IPS-20b (cell line): ENCODE measurements around the gene PACRG.

Source experiments
- H3K27ac ChIP-seq: one replicate; pipeline ENCODE4 v1.5.1; 2013; ENCODE audit warnings: low read length
- H3K27me3 ChIP-seq: 2 replicates; pipeline ENCODE4 v1.6.1; 2013; ENCODE audit warnings: mild to moderate bottlenecking, low read length, inconsistent platforms; ENCODE audit not compliant: insufficient read depth
- H3K36me3 ChIP-seq: 2 replicates; pipeline ENCODE4 v1.6.1; 2013; ENCODE audit warnings: low read depth, mild to moderate bottlenecking, inconsistent platforms, low read length, moderate library complexity; ENCODE audit not compliant: insufficient read depth
- H3K4me1 ChIP-seq: 2 replicates; pipeline ENCODE4 v1.6.1; 2013; ENCODE audit warnings: mild to moderate bottlenecking, control low read depth, inconsistent platforms, low read length, moderate library complexity; ENCODE audit not compliant: insufficient read depth
- H3K4me3 ChIP-seq: 2 replicates; pipeline ENCODE4 v1.5.1; 2013; ENCODE audit warnings: mild to moderate bottlenecking, low read length, inconsistent platforms
- H3K9ac ChIP-seq: 2 replicates; pipeline ENCODE4 v1.6.1; 2013; ENCODE audit warnings: low read depth, mild to moderate bottlenecking, inconsistent platforms, low read length, moderate library complexity
- H3K9me3 ChIP-seq: 2 replicates; pipeline ENCODE4 v1.6.1; 2013; ENCODE audit warnings: mild to moderate bottlenecking, low read depth, low read length, inconsistent platforms; ENCODE audit not compliant: insufficient read depth

PACRG gene

DNA sequence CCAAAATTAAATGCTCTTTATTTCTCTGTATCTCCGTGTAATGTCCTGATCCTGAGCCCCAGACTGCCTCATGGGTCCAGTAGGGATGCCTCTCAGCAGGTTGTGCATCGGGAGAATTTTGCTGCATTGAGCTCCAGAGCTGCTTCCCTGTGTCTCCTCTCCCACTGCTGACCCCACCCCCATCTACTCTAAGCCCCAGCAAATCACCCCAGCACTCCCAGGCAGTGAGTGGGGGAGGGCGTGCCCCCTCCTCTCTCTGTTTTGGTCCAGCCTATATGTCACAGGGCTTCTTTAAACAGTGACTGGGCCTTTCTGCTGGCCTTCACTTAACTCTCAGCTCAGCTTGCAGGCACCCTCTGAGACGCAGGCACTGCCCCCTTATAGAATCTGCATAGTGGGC lies 458.0 kb downstream of the PACRG start:
- H3K27ac ChIP-seq, result no peak overlapping the region
- peaks cover 8% of the 10 kb centered on the region; the same call in 1 of the 2 replicates for H3K4me1 ChIP-seq

DNA sequence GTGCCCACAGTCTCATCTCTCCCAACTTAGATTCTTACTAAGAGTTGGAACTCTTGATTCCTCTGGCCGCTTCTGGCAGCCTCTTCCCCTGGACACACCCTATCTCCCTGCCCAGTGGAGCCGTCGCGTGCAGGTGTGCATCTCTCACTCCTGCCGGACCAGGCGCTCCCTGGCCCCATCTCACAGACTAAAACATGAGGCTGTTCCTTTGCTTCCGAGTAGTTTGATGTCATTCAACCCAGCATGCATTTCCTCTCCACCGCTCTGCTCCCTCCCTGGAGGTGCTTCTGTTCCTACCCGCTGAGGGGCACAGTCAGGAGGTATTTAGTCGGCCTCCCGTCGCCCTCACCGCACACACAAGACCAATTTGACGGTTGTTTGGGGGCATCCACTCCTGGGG lies 458.8 kb downstream of the PACRG start:
- H3K27me3 ChIP-seq, result no peaks in the 10 kb centered on the region
- H3K4me1 ChIP-seq, result peaks cover 5% of the 10 kb centered on the region; the same call in 1 of the 2 replicates
- no peak overlapping the region for H3K9ac ChIP-seq
- no peak overlapping the region for H3K27ac ChIP-seq
- no peak overlapping the region for H3K4me3 ChIP-seq
- H3K9me3 ChIP-seq, result no peaks in the 10 kb centered on the region
- H3K36me3 ChIP-seq, result no peaks in the 10 kb centered on the region

More for the DNA sequence above, 458.0 kb downstream of the PACRG start:
- Histone ChIP-seq H3K27me3 (no peaks in the 10 kb centered on the region), H3K9me3 (no peaks in the 10 kb centered on the region), H3K4me3 (no peak overlapping the region), H3K36me3 (no peaks in the 10 kb centered on the region), H3K9ac (no peak overlapping the region)

DNA sequence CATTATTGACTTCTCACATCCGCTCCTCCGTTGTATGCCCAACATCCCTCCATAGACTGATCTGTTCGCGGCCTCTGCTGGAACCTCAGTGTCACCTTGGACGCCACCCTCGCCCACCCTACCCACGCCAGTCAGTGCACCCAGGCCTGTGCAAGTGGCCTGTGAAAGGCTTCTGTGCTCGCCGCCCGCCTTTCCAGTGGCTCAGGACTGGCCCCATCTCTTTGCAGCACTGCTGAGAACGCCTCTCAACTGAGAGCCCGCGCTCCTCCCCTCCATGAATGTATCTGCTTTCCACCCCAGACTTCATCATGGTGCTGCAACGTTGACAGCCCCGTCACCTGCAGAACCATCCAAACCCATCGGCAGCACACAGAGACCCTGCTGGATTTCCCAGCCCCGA lies 459.4 kb downstream of the PACRG start:
- Histone ChIP-seq H3K27ac (no peak overlapping the region), H3K27me3 (no peaks in the 10 kb centered on the region)

DNA sequence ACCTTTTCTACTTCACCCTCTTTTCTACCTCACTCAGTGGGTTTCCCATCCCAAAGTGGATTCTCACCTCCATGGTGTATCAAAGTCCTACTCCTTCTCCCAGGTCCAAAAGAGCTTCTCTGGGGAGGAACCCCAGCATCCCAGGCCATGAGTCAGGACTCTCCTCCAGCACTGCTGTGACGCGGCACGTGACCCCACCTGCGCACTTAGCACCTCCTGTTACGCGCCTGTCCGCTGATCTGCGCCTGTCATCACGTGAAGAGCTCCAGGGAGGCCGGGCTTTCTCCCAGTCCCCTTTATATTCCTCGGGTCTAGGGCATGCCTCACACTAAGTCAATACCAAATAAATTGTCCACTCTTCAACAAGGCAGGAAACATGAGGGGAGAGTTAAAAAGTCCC lies 459.8 kb downstream of the PACRG start:
- no peaks in the 10 kb centered on the region for H3K27me3 ChIP-seq
- H3K9ac ChIP-seq, result no peak overlapping the region
- no peak overlapping the region for H3K4me3 ChIP-seq
- H3K27ac ChIP-seq, result no peak overlapping the region
- no peaks in the 10 kb centered on the region for H3K36me3 ChIP-seq
- H3K4me1 ChIP-seq, result peaks cover 5% of the 10 kb centered on the region; the same call in 1 of the 2 replicates
- no peaks in the 10 kb centered on the region for H3K9me3 ChIP-seq

More for the DNA sequence above, 459.4 kb downstream of the PACRG start:
- Histone ChIP-seq H3K9me3 (no peaks in the 10 kb centered on the region), H3K36me3 (no peaks in the 10 kb centered on the region), H3K4me1 (peaks cover 5% of the 10 kb centered on the region; the same call in 1 of the 2 replicates), H3K9ac (no peak overlapping the region), H3K4me3 (no peak overlapping the region)

DNA sequence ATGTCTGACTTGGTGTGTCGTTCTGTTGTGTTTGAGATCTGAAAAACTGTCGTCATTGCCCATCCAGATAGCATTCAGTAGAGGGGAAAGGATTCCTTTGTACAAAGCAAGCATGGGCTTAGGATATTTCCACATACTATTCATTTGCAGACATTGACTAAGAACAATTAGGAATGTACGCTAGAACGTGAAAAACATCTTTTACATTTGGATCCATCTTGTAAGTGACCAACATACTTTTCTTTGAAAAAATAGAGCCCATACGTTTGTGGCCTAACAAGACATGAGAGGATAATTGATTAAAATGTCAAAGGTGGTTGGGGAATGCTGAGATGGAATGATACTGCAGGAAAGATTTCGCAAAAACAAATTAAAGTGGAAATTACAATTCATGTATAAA lies 461.0 kb downstream of the PACRG start:
- Histone ChIP-seq H3K4me1 (peaks cover 5% of the 10 kb centered on the region; the same call in 1 of the 2 replicates), H3K27ac (no peak overlapping the region), H3K9me3 (no peaks in the 10 kb centered on the region), H3K36me3 (no peaks in the 10 kb centered on the region), H3K4me3 (no peak overlapping the region), H3K27me3 (no peaks in the 10 kb centered on the region), H3K9ac (no peak overlapping the region)

DNA sequence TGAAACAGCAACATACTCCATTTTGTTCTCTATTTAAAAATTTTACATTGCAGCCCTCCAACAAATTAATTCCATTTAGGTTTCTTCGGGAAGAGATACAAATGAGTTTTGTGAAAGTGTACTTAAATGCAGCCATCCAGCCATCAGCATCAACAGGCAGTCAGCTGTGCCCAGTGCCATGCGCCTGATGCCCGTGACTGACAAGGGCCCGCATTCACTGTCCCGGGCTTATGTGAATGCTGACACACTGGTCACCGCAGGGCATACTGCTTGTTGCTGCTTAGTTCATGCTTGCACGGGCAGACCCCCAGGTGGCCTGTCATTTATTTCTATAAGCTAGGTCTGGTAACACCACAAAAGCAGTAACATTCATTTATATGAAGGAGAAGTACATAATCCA lies 461.8 kb downstream of the PACRG start:
- no peak overlapping the region for H3K27ac ChIP-seq
- H3K9ac ChIP-seq, result no peak overlapping the region
- no peak overlapping the region for H3K4me3 ChIP-seq
- no peaks in the 10 kb centered on the region for H3K27me3 ChIP-seq
- peaks cover 5% of the 10 kb centered on the region; the same call in 1 of the 2 replicates for H3K4me1 ChIP-seq
- no peaks in the 10 kb centered on the region for H3K36me3 ChIP-seq
- H3K9me3 ChIP-seq, result no peaks in the 10 kb centered on the region

DNA sequence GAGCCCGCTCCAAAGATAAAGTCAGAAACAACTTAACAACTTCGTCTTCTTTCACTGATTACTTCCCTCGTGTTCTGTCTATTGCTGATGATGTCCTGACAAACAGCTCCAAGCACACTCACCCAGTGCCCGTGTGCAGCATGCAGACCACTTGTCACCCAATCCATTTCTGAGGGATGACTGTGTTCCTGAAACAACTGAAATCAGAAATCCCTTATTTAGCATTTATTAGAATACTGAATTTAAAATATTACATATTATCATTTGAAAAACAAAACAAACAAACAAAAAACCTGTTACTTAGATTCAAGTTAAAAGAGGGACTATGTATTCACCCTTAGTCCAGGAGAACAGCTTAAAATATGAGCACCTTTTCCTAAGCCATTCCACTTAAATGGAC lies 463.0 kb downstream of the PACRG start:
- no peaks in the 10 kb centered on the region for H3K9me3 ChIP-seq
- H3K9ac ChIP-seq, result no peak overlapping the region
- H3K27ac ChIP-seq, result no peak overlapping the region
- no peak overlapping the region for H3K4me3 ChIP-seq
- no peaks in the 10 kb centered on the region for H3K36me3 ChIP-seq
- no peaks in the 10 kb centered on the region for H3K27me3 ChIP-seq
- peaks cover under 1% of the 10 kb centered on the region; the same call in 1 of the 2 replicates for H3K4me1 ChIP-seq

DNA sequence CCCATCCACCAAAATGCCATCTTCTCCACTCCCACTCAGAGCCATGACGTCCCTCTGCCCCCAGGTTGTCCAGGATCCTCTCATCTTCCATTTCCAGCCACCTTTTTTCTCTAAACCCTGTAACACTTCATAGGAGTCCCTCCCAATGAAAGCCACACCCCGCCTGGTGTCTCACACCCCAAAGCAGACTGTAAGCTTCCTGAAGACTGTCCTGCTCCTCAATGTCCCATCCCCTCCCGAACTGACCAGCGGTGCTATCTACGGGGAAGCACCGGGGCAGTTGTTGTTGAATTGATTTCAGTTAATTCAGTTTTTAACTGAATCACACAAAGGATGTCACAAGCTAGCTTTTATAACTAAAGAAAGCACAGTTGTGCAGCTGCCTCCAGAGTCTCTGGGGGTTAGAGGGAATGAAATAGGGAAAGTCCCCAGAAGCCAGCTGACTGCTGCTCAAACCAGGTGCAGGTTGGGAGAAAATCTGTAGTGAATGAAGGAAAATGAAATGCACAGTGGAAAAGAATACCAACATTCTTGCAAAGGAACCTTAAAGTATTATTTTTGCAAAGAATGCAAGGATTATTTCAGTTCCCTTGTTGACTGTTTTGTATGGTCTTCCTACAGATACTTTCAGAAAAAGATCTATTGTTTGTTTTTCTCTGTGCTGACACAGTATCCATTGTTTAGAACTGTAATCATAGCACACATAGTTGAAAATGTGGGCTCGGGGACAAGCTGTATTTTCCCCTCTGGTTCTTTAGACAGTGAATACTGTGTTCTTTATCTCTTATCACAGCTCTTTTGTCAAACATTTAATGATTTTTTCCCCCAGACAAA lies 464.1 kb downstream of the PACRG start:
- Histone ChIP-seq H3K4me1 (no peaks in the 10 kb centered on the region), H3K9ac (no peak overlapping the region), H3K27me3 (no peaks in the 10 kb centered on the region), H3K4me3 (no peak overlapping the region), H3K27ac (no peak overlapping the region), H3K36me3 (no peaks in the 10 kb centered on the region), H3K9me3 (no peaks in the 10 kb centered on the region)

DNA sequence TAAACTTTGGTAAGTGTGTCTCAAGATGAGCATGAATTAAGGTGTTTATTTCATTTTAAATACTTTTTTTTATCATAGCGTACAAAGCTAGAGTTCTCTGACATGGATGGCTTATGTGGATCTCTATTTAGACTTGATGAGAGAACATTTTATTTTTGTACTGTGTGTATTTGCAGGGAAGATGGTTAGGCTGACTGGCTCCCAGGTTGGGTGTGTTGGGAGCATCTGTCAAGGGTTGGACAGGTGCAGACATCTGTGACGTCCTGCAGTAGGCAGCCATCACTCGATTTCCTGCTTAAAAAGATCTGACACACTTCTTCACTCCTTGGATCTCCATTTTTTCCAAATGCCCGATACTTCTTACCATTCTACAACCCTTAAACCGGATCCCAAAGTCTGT lies 464.8 kb downstream of the PACRG start:
- no peaks in the 10 kb centered on the region for H3K36me3 ChIP-seq
- H3K27ac ChIP-seq, result no peak overlapping the region
- H3K9ac ChIP-seq, result no peak overlapping the region
- H3K9me3 ChIP-seq, result no peaks in the 10 kb centered on the region
- H3K4me3 ChIP-seq, result no peak overlapping the region
- H3K27me3 ChIP-seq, result no peaks in the 10 kb centered on the region
- H3K4me1 ChIP-seq, result no peaks in the 10 kb centered on the region

DNA sequence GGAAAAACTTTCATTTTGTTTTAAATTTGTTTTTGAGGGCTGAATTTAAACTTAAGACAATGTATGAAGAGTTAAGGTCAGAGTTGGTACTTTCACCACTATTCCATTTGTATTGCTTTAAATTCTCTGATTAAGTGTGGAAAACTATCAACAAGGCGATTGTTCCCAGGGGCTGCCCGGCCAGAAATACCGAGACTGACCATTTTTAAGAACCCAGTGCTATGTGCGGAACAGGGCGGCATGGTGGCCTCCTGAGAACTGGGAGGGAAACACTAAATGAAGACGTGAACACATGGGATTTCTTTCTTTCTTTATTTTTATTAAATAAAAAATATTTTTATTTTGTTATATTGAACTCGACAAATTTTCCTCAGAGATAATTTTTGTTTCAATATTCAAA lies 465.6 kb downstream of the PACRG start:
- Histone ChIP-seq H3K36me3 (no peaks in the 10 kb centered on the region), H3K4me1 (no peaks in the 10 kb centered on the region), H3K27me3 (no peaks in the 10 kb centered on the region), H3K9ac (no peak overlapping the region), H3K4me3 (no peak overlapping the region), H3K9me3 (no peaks in the 10 kb centered on the region), H3K27ac (no peak overlapping the region)

DNA sequence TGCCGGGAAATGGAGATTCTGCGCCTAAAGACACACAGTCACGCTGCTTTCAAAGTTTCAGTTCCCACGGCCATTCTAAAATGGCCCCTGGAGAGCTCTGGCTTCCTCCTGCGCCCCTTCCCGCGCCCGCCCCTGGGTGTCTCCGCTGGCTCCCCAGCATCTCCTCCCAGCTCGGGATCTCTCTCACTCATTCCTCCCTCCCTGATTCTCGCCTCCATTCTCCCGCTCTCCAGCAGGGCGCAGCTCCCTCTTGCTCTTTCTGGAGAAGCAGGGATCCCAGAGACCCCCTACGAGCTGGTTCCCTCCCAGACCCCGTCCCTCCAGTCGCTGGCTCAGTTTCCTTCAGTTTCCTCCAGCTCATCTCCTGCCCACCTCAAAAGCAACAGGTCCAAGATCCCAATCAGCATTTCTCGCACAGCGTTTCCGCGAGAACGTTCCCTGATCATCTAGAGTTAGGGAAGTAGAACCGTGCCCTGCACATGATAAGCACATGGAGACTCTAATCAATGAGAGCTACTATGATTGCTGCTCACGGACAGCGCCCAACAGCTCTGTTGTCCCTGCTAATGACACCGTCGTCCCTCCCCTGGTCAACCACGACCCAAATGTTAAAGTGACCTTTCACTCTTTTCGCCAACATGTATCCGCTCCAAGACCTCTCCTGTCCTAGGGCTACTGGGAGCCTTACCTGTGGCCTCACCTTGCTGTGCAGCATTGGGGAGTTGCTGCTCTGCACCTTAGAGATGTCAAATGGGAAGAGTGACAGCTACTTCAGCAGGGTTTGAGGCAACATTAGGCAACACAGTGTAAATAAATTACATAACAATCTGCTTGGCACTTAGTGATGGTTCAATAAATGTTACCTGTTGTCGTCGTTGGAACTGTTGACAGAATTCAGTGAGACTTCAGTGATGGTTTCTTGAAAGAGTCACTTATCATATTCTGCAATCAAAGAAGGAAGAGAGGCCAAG lies 468.2 kb downstream of the PACRG start:
- Histone ChIP-seq H3K9ac (no peak overlapping the region), H3K4me1 (no peaks in the 10 kb centered on the region), H3K4me3 (no peak overlapping the region)

More for the DNA sequence above, 468.2 kb downstream of the PACRG start:
- no peaks in the 10 kb centered on the region for H3K9me3 ChIP-seq
- H3K36me3 ChIP-seq, result no peaks in the 10 kb centered on the region
- H3K27me3 ChIP-seq, result no peaks in the 10 kb centered on the region
- H3K27ac ChIP-seq, result no peak overlapping the region
